ENCODE data around the gene HVCN1.

HVCN1 gene

DNA sequence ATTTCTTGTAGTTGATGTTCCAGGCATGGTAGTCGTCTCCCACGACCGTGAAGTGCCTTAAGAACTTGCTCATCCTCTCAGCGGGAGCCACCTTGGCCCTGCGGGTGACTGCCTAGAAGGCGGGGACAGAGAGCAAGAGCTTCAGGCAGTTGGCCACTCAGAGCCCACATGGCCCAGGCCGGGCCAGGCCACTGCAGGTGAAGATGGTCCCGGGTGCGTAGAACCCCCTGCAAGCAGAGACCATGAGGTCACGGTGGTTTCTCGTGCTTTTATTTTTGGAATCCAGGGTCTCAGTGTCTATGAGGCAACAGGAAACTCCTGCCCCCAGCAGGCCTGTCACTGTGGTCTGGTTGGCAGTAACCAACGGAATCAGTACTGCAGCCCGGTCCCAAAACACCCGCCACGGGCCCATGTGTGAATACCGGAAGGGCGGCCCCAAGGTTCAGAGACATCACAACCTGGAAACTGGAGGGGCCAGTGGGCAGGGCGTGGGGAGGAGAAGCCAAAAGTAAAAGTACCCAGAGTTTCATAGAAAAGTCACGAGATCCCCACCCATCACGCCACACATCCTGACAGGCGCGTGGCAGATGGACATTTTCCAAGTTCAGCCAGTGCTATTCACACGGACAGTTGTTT is 27.5 kb downstream of the HVCN1 start:
- peaks cover 59% of the 10 kb centered on the region for H3K4me1 ChIP-seq (ENCODE audit: insufficient read depth, low read length, severe bottlenecking)
- no peaks in the 10 kb centered on the region for H4K20me1 ChIP-seq (ENCODE audit: insufficient read depth, low read length)
- peaks cover 29% of the 10 kb centered on the region for H3K36me3 ChIP-seq (ENCODE audit: insufficient read depth, low read length)
- peak overlapping the region; percentile 85 for H3K4me2 ChIP-seq (ENCODE audit: low read length)
- peak overlapping the region; percentile 63 for H3K4me3 ChIP-seq (ENCODE audit: low read depth, low read length, poor library complexity, severe bottlenecking)
- H3K9me2 ChIP-seq (ENCODE audit: low read depth, low read length) = no peaks in the 10 kb centered on the region
- no peaks in the 10 kb centered on the region for H3K9me3 ChIP-seq (ENCODE audit: low read length)
- H3K9ac ChIP-seq (ENCODE audit: low read length) = peak overlapping the region; percentile 75
- no peak overlapping the region for H2AFZ ChIP-seq (ENCODE audit: low read length)
- no peaks in the 10 kb centered on the region for H3F3A ChIP-seq (ENCODE audit: insufficient read depth, low read length)
- peak overlapping the region; percentile 91 for H3K27ac ChIP-seq (ENCODE audit: low read depth, low read length, poor library complexity, severe bottlenecking)
- H3K27me3 ChIP-seq (ENCODE audit: insufficient read depth, low read length) = no peaks in the 10 kb centered on the region
- TF ChIP-seq EZH2 (IDR thresholded peaks at IDR 0.05; ENCODE audit: borderline replicate concordance, low read length) (no peak), CTCF (IDR thresholded peaks at IDR 0.05; ENCODE audit: low read length) (no peak)
- H3K79me2 ChIP-seq (ENCODE audit: insufficient read depth, low read length) = peaks cover 6% of the 10 kb centered on the region; the same call in 1 of the 2 replicates

DNA sequence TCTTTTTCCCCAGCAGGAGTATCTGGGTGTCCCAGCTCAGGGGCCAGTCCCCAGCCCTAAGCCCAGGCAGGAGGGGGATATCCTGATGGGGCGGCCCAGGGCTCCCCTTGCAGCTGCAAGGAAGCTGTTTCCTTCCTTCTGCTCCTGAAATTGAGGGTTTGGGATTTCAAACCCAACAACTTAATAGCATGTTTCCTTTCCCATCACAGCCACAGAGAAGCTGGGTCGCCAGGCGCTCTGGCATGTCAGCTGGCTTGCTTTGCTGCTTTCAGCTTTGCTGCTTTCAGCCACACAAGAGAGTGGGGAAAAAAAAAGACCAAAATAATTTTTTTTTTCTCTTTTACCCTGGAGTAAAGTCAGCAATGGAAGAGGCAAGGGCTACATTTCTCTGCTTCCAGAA is 30.0 kb downstream of the HVCN1 start:
- H3K27ac ChIP-seq (ENCODE audit: low read depth, low read length, poor library complexity, severe bottlenecking) = peak overlapping the region; percentile 73
- peak overlapping the region; percentile 32 for H3K4me3 ChIP-seq (ENCODE audit: low read depth, low read length, poor library complexity, severe bottlenecking)
- peak overlapping the region; percentile 85 for H3K4me2 ChIP-seq (ENCODE audit: low read length)

DNA sequence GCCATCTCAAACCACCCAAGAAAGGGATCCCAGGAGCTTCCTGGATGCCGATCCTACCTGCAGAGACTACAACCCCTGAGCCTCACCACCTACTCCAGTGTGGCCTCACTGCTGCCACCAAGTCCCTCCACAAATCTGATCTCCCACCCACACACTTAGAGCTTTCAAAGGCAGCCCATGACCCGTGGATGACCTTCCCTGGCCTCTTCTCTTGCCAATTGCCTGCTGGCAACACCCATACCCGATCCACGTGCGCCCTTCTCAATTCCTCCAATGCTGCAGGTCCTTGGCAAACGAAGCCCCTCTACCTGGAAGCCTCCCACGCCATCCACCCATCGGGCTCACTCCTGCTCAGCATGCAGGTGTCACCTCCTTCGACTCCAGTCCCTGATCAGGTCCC is 30.7 kb downstream of the HVCN1 start:
- Histone ChIP-seq H3K27me3 (ENCODE audit: insufficient read depth, low read length) (no peaks in the 10 kb centered on the region), H3K4me3 (ENCODE audit: low read depth, low read length, poor library complexity, severe bottlenecking) (peak overlapping the region; percentile 32), H2AFZ (ENCODE audit: low read length) (no peak overlapping the region), H3K36me3 (ENCODE audit: insufficient read depth, low read length) (peaks cover 39% of the 10 kb centered on the region), H3F3A (ENCODE audit: insufficient read depth, low read length) (no peaks in the 10 kb centered on the region), H3K9me3 (ENCODE audit: low read length) (no peaks in the 10 kb centered on the region), H3K4me1 (ENCODE audit: insufficient read depth, low read length, severe bottlenecking) (peaks cover 67% of the 10 kb centered on the region), H4K20me1 (ENCODE audit: insufficient read depth, low read length) (no peaks in the 10 kb centered on the region), H3K4me2 (ENCODE audit: low read length) (peak overlapping the region; percentile 85), H3K79me2 (ENCODE audit: insufficient read depth, low read length) (peaks cover 6% of the 10 kb centered on the region; the same call in 1 of the 2 replicates), H3K27ac (ENCODE audit: low read depth, low read length, poor library complexity, severe bottlenecking) (peak overlapping the region; percentile 73), H3K9me2 (ENCODE audit: low read depth, low read length) (no peaks in the 10 kb centered on the region), H3K9ac (ENCODE audit: low read length) (peak overlapping the region; percentile 57)
- no peak for TF ChIP-seq CTCF (IDR thresholded peaks at IDR 0.05; ENCODE audit: low read length)
- TF ChIP-seq EZH2 (IDR thresholded peaks at IDR 0.05; ENCODE audit: borderline replicate concordance, low read length) = no peak

More for the DNA sequence above, 30.0 kb downstream of the HVCN1 start:
- Histone ChIP-seq H3K9me2 (ENCODE audit: low read depth, low read length) (no peaks in the 10 kb centered on the region), H3F3A (ENCODE audit: insufficient read depth, low read length) (no peaks in the 10 kb centered on the region), H2AFZ (ENCODE audit: low read length) (no peak overlapping the region), H3K9me3 (ENCODE audit: low read length) (no peaks in the 10 kb centered on the region), H3K9ac (ENCODE audit: low read length) (peak overlapping the region; percentile 57), H4K20me1 (ENCODE audit: insufficient read depth, low read length) (no peaks in the 10 kb centered on the region), H3K36me3 (ENCODE audit: insufficient read depth, low read length) (peaks cover 38% of the 10 kb centered on the region), H3K4me1 (ENCODE audit: insufficient read depth, low read length, severe bottlenecking) (peaks cover 64% of the 10 kb centered on the region), H3K27me3 (ENCODE audit: insufficient read depth, low read length) (no peaks in the 10 kb centered on the region), H3K79me2 (ENCODE audit: insufficient read depth, low read length) (peaks cover 6% of the 10 kb centered on the region; the same call in 1 of the 2 replicates)
- TF ChIP-seq CTCF (IDR thresholded peaks at IDR 0.05; ENCODE audit: low read length) = no peak
- no peak for TF ChIP-seq EZH2 (IDR thresholded peaks at IDR 0.05; ENCODE audit: borderline replicate concordance, low read length)
